ENCODE results near the gene EPB41.
"Not testable (repeated sequence)": the region's sequence is repeated elsewhere in the genome, so short reads cannot be mapped to it uniquely, and the experiment has no call there.

Gene EPB41

DNA sequence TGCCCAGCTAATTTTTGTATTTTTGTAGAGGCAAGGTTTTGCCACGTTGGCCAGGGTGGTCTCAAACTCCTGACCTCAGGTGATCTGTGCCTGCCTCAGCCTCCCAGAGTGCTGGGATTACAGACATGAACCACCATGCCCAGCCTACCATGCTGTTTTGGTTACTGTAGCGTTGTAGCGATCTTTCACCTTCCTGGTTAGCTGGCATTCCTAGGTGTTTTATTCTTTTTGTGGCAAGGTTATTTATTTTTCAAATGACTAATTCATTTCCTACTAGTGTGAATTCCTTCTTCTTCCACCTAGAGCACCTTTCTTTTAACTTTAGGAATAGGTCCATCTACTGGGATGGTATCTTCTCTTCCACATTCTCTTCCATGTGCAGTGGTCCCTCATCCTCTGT is 180.1 kb downstream of the EPB41 start:
- H3K27ac Mint-ChIP-seq: no peak overlapping the region
- DNase-seq: no peak
- no peaks in the 10 kb centered on the region for H3K27me3 Mint-ChIP-seq
- peaks cover 6% of the 10 kb centered on the region for H3K9me3 Mint-ChIP-seq
- no peak overlapping the region for H3K4me3 Mint-ChIP-seq
- no peak for ATAC-seq
- peaks cover 14% of the 10 kb centered on the region for H3K4me1 Mint-ChIP-seq
- peaks cover 51% of the 10 kb centered on the region for H3K36me3 Mint-ChIP-seq (ENCODE audit: low read depth)

DNA sequence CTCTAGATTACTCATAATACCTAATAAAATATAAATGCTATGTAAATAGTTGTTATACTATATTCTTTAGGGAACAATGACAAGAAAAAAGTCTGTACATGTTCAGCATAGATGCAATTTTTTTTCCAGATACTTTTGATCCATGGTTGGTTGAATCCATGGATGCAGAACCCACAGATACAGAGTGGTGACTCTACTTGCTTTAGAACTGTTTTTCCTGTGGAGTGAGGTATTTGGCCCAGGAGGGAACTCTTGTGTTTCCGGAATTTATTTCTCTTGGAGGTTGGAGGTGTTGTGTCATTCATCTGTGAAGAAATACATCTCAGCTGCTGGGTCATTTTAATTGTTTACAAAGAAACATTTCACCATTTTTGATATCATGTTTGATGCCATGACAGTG is 180.6 kb downstream of the EPB41 start:
- Mint-ChIP-seq H3K4me1 (peaks cover 14% of the 10 kb centered on the region), H3K4me3 (no peak overlapping the region), H3K9me3 (peaks cover 6% of the 10 kb centered on the region), H3K36me3 (ENCODE audit: low read depth) (peaks cover 52% of the 10 kb centered on the region), H3K27me3 (no peaks in the 10 kb centered on the region), H3K27ac (no peak overlapping the region)
- ATAC-seq: no peak
- no peak for DNase-seq

DNA sequence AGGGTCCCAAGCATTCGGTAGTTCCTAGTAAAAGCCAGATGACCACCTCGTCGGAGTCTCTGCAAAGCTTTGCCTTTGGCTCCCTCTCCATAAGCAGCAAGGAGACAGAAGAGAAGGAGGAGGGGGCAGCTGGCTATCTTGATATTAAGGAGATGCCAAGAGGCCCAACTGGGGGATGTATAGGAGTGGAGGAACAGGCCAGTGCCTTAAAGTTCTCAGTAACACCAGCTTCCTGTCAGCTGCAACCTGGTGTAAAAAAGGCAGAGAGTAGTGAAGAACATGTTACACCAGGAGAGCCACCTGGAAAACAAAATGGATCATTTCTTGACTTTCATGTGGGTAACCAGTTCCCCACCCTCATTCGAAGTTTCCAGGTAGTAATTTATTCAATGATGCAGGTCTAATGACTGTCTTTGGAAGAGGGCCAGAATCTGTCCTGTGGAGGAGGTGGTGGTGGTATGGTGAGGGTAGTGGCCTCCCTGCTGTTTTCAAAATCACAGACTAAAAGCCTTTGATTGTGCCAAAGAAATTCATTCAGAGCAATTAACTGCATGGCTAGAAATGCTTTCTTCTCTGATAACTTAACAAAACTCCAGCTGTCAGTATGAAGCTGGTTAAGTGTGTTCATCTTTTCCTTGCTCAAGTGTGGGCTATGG is 182.0 kb downstream of the EPB41 start:
- Mint-ChIP-seq H3K9me3 (peaks cover 6% of the 10 kb centered on the region), H3K36me3 (ENCODE audit: low read depth) (peaks cover 46% of the 10 kb centered on the region), H3K4me3 (no peak overlapping the region), H3K4me1 (peaks cover 14% of the 10 kb centered on the region), H3K27ac (peak overlapping the region; percentile 74), H3K27me3 (no peaks in the 10 kb centered on the region)
- DNase-seq: no peak
- ATAC-seq: peak; percentile 54

GRCh38 chr1:29099286-29099685 is 184.9 kb downstream of the EPB41 start:
- no peaks in the 10 kb centered on the region for H3K9me3 Mint-ChIP-seq
- H3K4me3 Mint-ChIP-seq: no peak overlapping the region
- ATAC-seq (no peak), DNase-seq (no peak)
- peaks cover 30% of the 10 kb centered on the region for H3K36me3 Mint-ChIP-seq (ENCODE audit: low read depth)
- no peak overlapping the region for H3K27ac Mint-ChIP-seq
- H3K4me1 Mint-ChIP-seq: peaks cover 14% of the 10 kb centered on the region
- H3K27me3 Mint-ChIP-seq: no peaks in the 10 kb centered on the region

GRCh38 chr1:29100487-29100886 is 186.1 kb downstream of the EPB41 start:
- no peak for ATAC-seq
- no peaks in the 10 kb centered on the region for H3K27me3 Mint-ChIP-seq
- H3K9me3 Mint-ChIP-seq: no peaks in the 10 kb centered on the region
- peaks cover 22% of the 10 kb centered on the region for H3K36me3 Mint-ChIP-seq (ENCODE audit: low read depth)
- H3K4me3 Mint-ChIP-seq: no peak overlapping the region
- DNase-seq: no peak
- H3K4me1 Mint-ChIP-seq: peaks cover 14% of the 10 kb centered on the region
- H3K27ac Mint-ChIP-seq: no peak overlapping the region

DNA sequence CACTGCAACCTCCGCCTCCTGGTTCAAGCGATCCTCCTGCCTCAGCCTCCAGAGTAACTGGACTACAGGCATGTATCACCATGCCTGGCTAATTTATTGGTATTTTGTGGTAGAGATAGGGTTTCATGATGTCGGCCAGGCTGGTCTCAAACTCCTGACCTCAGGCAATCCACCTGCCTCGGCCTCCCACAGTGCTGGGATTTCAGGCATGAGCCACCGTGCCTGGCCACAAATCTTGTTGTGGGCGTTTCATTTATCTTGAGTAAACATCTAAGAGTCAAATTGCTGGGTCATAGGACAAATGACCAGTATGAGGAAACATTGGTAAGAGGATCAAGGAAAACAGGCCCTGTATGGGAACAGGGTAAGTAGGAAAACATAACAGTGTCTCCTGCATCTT is 191.5 kb downstream of the EPB41 start:
- no peaks in the 10 kb centered on the region for H3K4me1 Mint-ChIP-seq
- no peak overlapping the region for H3K4me3 Mint-ChIP-seq
- H3K27ac Mint-ChIP-seq: no peak overlapping the region
- ATAC-seq: no peak
- no peaks in the 10 kb centered on the region for H3K9me3 Mint-ChIP-seq
- H3K27me3 Mint-ChIP-seq: no peaks in the 10 kb centered on the region
- H3K36me3 Mint-ChIP-seq (ENCODE audit: low read depth): peaks cover 25% of the 10 kb centered on the region
- no peak for DNase-seq

DNA sequence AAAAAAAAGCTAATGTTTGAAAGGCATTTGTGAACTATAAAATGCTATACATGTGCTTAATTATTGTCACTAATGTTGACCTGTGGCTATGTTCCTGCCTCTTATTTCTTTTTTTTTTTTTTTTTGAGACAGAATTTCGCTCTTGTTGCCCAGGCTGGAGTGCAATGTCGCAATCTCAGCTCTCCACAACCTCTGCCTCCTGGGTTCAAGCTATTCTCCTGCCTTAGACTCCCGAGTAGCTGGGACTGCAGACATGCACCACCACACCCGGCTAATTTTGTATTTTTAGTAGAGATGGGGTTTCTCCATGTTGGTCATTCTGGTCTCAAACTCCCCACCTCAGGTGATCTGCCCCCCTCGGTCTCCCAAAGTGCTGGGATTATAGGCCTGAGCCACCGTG is 193.7 kb downstream of the EPB41 start:
- DNase-seq, H3K27ac Mint-ChIP-seq, H3K4me1 Mint-ChIP-seq, H3K27me3 Mint-ChIP-seq, H3K4me3 Mint-ChIP-seq, ATAC-seq, H3K9me3 Mint-ChIP-seq: not testable (repeated sequence)
- H3K36me3 Mint-ChIP-seq (ENCODE audit: low read depth): peaks cover 27% of the 10 kb centered on the region

DNA sequence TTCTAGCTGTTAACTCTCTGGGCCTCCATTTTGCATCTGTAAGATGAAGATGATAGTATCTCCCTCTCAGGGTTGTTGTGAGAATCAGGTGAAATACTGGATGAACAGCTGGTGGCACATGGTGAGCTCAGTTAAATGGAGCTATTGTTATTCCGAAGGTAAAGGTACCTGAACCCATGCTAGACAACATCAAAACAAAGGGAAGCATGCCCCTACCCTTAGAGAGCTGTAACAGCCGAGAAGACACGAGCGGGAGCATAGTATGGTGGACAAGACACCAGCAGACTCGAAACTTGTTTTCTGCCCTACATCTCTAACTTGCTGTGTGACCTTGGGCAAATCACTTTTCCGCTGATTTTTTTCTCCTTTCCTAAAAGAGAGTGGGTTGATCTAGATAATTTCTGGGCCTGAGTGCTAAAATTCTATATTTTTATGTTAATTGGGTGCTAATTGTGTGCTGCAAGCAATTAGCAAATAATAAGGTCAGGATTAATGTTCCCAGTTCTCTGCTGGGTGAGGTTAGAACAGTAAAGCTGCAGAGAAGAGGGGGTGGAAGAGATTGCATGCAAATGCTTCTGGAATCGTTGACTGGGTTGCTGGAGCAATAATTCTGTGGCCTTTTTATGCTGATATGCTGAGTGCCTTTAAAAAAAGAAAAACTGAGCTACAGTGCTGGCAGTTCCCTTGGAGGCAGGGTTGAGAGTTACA is 198.5 kb downstream of the EPB41 start:
- H3K4me1 Mint-ChIP-seq: peaks cover 18% of the 10 kb centered on the region
- H3K27ac Mint-ChIP-seq: no peak overlapping the region
- ATAC-seq (no peak), DNase-seq (no peak)
- H3K9me3 Mint-ChIP-seq: no peaks in the 10 kb centered on the region
- H3K4me3 Mint-ChIP-seq: no peak overlapping the region
- peaks cover 46% of the 10 kb centered on the region for H3K36me3 Mint-ChIP-seq (ENCODE audit: low read depth)
- H3K27me3 Mint-ChIP-seq: no peaks in the 10 kb centered on the region

- H3K27ac Mint-ChIP-seq: no peak overlapping the region
- ATAC-seq (peak; percentile 78), DNase-seq (no peak)
- H3K4me3 Mint-ChIP-seq: no peak overlapping the region
- peaks cover 49% of the 10 kb centered on the region for H3K36me3 Mint-ChIP-seq (ENCODE audit: low read depth)
- no peaks in the 10 kb centered on the region for H3K27me3 Mint-ChIP-seq
- H3K4me1 Mint-ChIP-seq: peaks cover 18% of the 10 kb centered on the region
- H3K9me3 Mint-ChIP-seq: no peaks in the 10 kb centered on the region
Observed at GRCh38 chr1:29113413-29114117, 199.2 kb downstream of the EPB41 start.

DNA sequence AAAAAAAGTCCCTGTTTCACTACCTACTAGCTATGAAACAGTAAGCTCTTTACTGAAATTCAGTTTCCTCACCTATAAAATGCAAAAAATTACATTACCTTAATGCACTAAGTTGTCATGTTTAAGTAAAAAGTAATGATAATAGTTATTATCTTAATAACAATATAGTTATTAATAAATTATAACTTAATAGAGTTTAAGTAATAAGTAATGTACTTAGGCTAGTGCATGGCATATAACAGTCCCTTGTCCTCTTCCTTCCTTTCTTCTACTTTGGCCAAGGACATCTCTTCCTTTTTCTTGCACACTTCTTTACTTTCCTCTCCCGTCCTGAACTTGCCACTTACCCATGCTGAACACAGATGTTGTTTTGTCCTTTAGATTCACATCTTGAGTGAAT is 200.3 kb downstream of the EPB41 start:
- Mint-ChIP-seq H3K4me1 (peaks cover 18% of the 10 kb centered on the region), H3K9me3 (no peaks in the 10 kb centered on the region), H3K36me3 (ENCODE audit: low read depth) (peaks cover 42% of the 10 kb centered on the region), H3K27me3 (no peaks in the 10 kb centered on the region), H3K27ac (no peak overlapping the region), H3K4me3 (no peak overlapping the region)
- DNase-seq (no peak), ATAC-seq (no peak)

DNA sequence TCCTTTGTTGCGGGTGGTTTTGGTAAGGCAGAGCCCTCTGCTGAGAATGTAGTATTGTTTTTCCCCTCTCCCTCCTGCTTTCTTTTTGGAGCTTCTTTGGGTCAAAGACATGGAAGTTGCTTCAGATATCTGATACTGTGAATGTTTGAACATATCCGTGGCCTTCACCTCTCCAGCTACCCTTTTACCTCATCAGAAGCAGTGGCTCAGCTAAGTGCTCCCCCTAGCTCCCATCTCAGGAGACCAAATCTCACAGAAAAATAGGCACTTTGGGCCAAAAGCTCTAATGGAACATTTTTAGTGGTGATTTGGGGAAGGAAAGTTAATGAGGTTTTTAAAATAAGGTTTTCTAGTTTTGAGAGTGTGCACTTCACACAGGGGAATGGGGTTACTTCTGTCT is 203.0 kb downstream of the EPB41 start:
- H3K27ac Mint-ChIP-seq: peak overlapping the region; percentile 26
- H3K9me3 Mint-ChIP-seq: no peaks in the 10 kb centered on the region
- ATAC-seq: no peak
- no peak for DNase-seq
- H3K4me1 Mint-ChIP-seq: peaks cover 20% of the 10 kb centered on the region
- H3K4me3 Mint-ChIP-seq: no peak overlapping the region
- H3K36me3 Mint-ChIP-seq (ENCODE audit: low read depth): peaks cover 32% of the 10 kb centered on the region
- H3K27me3 Mint-ChIP-seq: peaks cover 1% of the 10 kb centered on the region

GRCh38 chr1:29119121-29119929 is 205.0 kb downstream of the EPB41 start:
- peaks cover 4% of the 10 kb centered on the region for H3K27me3 Mint-ChIP-seq

GRCh38 chr1:29120367-29120766 is 206.0 kb downstream of the EPB41 start:
- Mint-ChIP-seq H3K36me3 (ENCODE audit: low read depth) (peaks cover 20% of the 10 kb centered on the region), H3K9me3 (no peaks in the 10 kb centered on the region), H3K4me1 (peaks cover 12% of the 10 kb centered on the region), H3K4me3 (no peak overlapping the region), H3K27me3 (peaks cover 7% of the 10 kb centered on the region), H3K27ac (no peak overlapping the region)
- DNase-seq: no peak
- no peak for ATAC-seq

More at GRCh38 chr1:29119121-29119929, 205.0 kb downstream of the EPB41 start:
- ATAC-seq: no peak
- no peak overlapping the region for H3K27ac Mint-ChIP-seq
- peaks cover 23% of the 10 kb centered on the region for H3K36me3 Mint-ChIP-seq (ENCODE audit: low read depth)
- H3K4me1 Mint-ChIP-seq: peaks cover 12% of the 10 kb centered on the region
- H3K4me3 Mint-ChIP-seq: no peak overlapping the region
- DNase-seq: no peak
- no peaks in the 10 kb centered on the region for H3K9me3 Mint-ChIP-seq

GRCh38 chr1:29120947-29121485 is 206.6 kb downstream of the EPB41 start:
- peak; percentile 73 for ATAC-seq
- Mint-ChIP-seq H3K4me1 (peaks cover 16% of the 10 kb centered on the region), H3K36me3 (ENCODE audit: low read depth) (peaks cover 15% of the 10 kb centered on the region), H3K27ac (no peak overlapping the region), H3K4me3 (no peak overlapping the region), H3K27me3 (peaks cover 14% of the 10 kb centered on the region), H3K9me3 (no peaks in the 10 kb centered on the region)
- DNase-seq: peak; percentile 81

Data from activated naive CD8-positive, alpha-beta T cell treated with anti-CD3 and anti-CD28 coated beads, Interleukin-2, amount 50 U/mL, for 24 hours (primary cell).